Chondrocyte (in vitro differentiated cells): ENCODE measurements around the gene ROBO2. TPM values are rescaled to one million over a fixed set of nuclear protein-coding genes. Genes with fewer than 3 reads are reported as not detected.

ENCODE experiments used
- DNase-seq: peaks from one replicate; pipeline ENCODE4 v3.0.0; 2021; ENCODE audit warnings: mixed read lengths, low spot score
- H3K27ac Mint-ChIP-seq: one replicate; pipeline ENCODE4 v1.8.0; 2021; ENCODE audit warnings: mild to moderate bottlenecking, moderate library complexity, mixed read lengths; ENCODE audit not compliant: unreplicated experiment
- H3K27me3 Mint-ChIP-seq: 2 replicates; pipeline ENCODE4 v1.8.0; 2021; ENCODE audit warnings: low read depth, mixed read lengths
- H3K36me3 Mint-ChIP-seq: 2 replicates; pipeline ENCODE4 v1.8.0; 2021; ENCODE audit warnings: low read depth, mixed read lengths
- H3K4me1 Mint-ChIP-seq: 2 replicates; pipeline ENCODE4 v1.8.0; 2021; ENCODE audit warnings: low read depth, mild to moderate bottlenecking, mixed read lengths
- H3K4me3 Mint-ChIP-seq: one replicate; pipeline ENCODE4 v1.8.0; 2021; ENCODE audit warnings: mild to moderate bottlenecking, moderate library complexity, mixed read lengths; ENCODE audit not compliant: unreplicated experiment
- H3K9me3 Mint-ChIP-seq: 2 replicates; pipeline ENCODE4 v1.8.0; 2021; ENCODE audit warnings: low read depth, mixed read lengths
- CTCF ChIP-seq: fragments of 200-600 bp; sonication (generic); IDR thresholded peaks from 2 replicates; pipeline ENCODE4 v1.5.0; 2021; ENCODE audit warnings: antibody characterized with exemption, mild to moderate bottlenecking, moderate library complexity
- total RNA-seq: library from RNA; stranded (reverse); gene quantifications from 3 replicates; pipeline ENCODE4 v1.2.1, GENCODE V29; 2021

ROBO2 gene
- total RNA-seq, 1 donor from 2014 or later = 1.7 TPM

- H3K9me3 Mint-ChIP-seq = no peaks in the 10 kb centered on the region
- no peak overlapping the region for H3K27ac Mint-ChIP-seq
- H3K36me3 Mint-ChIP-seq = no peaks in the 10 kb centered on the region
- no peak for TF ChIP-seq CTCF
- no peak for DNase-seq
- H3K4me3 Mint-ChIP-seq = no peak overlapping the region
- no peaks in the 10 kb centered on the region for H3K4me1 Mint-ChIP-seq
- H3K27me3 Mint-ChIP-seq = no peaks in the 10 kb centered on the region
Measured at GRCh38 chr3:77345009-77345408, 305.1 kb downstream of the ROBO2 start.

- Mint-ChIP-seq H3K9me3 (no peaks in the 10 kb centered on the region), H3K27ac (no peak overlapping the region), H3K36me3 (no peaks in the 10 kb centered on the region), H3K27me3 (no peaks in the 10 kb centered on the region), H3K4me1 (no peaks in the 10 kb centered on the region), H3K4me3 (no peak overlapping the region)
- peak; percentile 78 for TF ChIP-seq CTCF
- DNase-seq = no peak
Measured at GRCh38 chr3:77348244-77348855, 308.5 kb downstream of the ROBO2 start.

GRCh38 chr3:77354958-77355357 lies 315.1 kb downstream of the ROBO2 start:
- no peaks in the 10 kb centered on the region for H3K4me1 Mint-ChIP-seq
- no peaks in the 10 kb centered on the region for H3K27me3 Mint-ChIP-seq
- no peak overlapping the region for H3K27ac Mint-ChIP-seq
- no peaks in the 10 kb centered on the region for H3K36me3 Mint-ChIP-seq
- no peaks in the 10 kb centered on the region for H3K9me3 Mint-ChIP-seq
- DNase-seq = no peak
- no peak for TF ChIP-seq CTCF
- H3K4me3 Mint-ChIP-seq = no peak overlapping the region

GRCh38 chr3:77362936-77363335 lies 323.0 kb downstream of the ROBO2 start:
- no peak overlapping the region for H3K27ac Mint-ChIP-seq
- H3K36me3 Mint-ChIP-seq = peaks cover 2% of the 10 kb centered on the region
- H3K4me3 Mint-ChIP-seq = no peak overlapping the region
- no peak for DNase-seq
- H3K9me3 Mint-ChIP-seq = peaks cover 10% of the 10 kb centered on the region
- no peak for TF ChIP-seq CTCF
- no peaks in the 10 kb centered on the region for H3K4me1 Mint-ChIP-seq
- H3K27me3 Mint-ChIP-seq = no peaks in the 10 kb centered on the region

- TF ChIP-seq CTCF = no peak
- peaks cover 2% of the 10 kb centered on the region for H3K36me3 Mint-ChIP-seq
Measured at GRCh38 chr3:77365152-77365551, 325.3 kb downstream of the ROBO2 start.

More at GRCh38 chr3:77365152-77365551, 325.3 kb downstream of the ROBO2 start:
- peaks cover 10% of the 10 kb centered on the region for H3K9me3 Mint-ChIP-seq
- no peaks in the 10 kb centered on the region for H3K27me3 Mint-ChIP-seq
- no peak overlapping the region for H3K27ac Mint-ChIP-seq
- H3K4me3 Mint-ChIP-seq = no peak overlapping the region
- no peak for DNase-seq
- H3K4me1 Mint-ChIP-seq = no peaks in the 10 kb centered on the region
